ENCODE results near the gene LCNL1. TPM values are rescaled to one million over a fixed set of nuclear protein-coding genes. Genes with fewer than 3 reads are reported as not detected.

LCNL1 gene
- total RNA-seq (2016; rRNA removed; fragmentation: Illumina TruSeq; extraction: Trizol) (not detected in 2 replicates), polyA plus RNA-seq (2011; rRNA removed) (not detected in 2 replicates), polyA minus RNA-seq (2011; rRNA and poly(A)+ RNA removed; ENCODE audit: low replicate concordance) (3.1 TPM in 1 of 2 replicates, not detected in the other), Bru-seq, nascent RNA (not detected), BruChase-seq, experiment 1, labeled RNA remaining after a 6-hour chase (not detected), BruChase-seq, experiment 2, labeled RNA remaining after a 2-hour chase (not detected)
- total RNA-seq (2016; cell fraction: cytosol; rRNA removed; fragmentation: Illumina TruSeq; extraction: Trizol; ENCODE audit: low read depth), result not detected in 2 replicates
- total RNA-seq (2016; cell fraction: insoluble cytoplasmic fraction; rRNA removed; fragmentation: Illumina TruSeq; extraction: Trizol), result not detected in 2 replicates
- total RNA-seq (2016; cell fraction: membrane; rRNA removed; fragmentation: Illumina TruSeq; extraction: Trizol), result not detected in 2 replicates
- not detected in 2 replicates for total RNA-seq (2016; cell fraction: nucleus; rRNA removed; fragmentation: Illumina TruSeq; extraction: Trizol)
- not detected in 2 replicates for polyA plus RNA-seq (2011; cell fraction: cytosol; rRNA removed)
- polyA plus RNA-seq (2011; cell fraction: nucleus; rRNA removed), result 0.40 and 0.43 TPM in 2 replicates
- not detected in 2 replicates for polyA plus RNA-seq (2012)
- not detected in 2 replicates for polyA plus RNA-seq (2016; cell fraction: cytosol; fragmentation: Illumina TruSeq; extraction: Trizol; ENCODE audit: low read depth)
- polyA plus RNA-seq (2016; cell fraction: insoluble cytoplasmic fraction; fragmentation: Illumina TruSeq; extraction: Trizol; ENCODE audit: low read depth), result not detected in 2 replicates
- not detected in 2 replicates for polyA plus RNA-seq (2016; cell fraction: membrane; fragmentation: Illumina TruSeq; extraction: Trizol; ENCODE audit: low read depth)
- polyA plus RNA-seq (2016; cell fraction: nucleus; fragmentation: Illumina TruSeq; extraction: Trizol; ENCODE audit: insufficient read depth, low read depth), result not detected in 2 replicates
- not detected in 2 replicates for polyA minus RNA-seq (2011; cell fraction: cytosol; rRNA and poly(A)+ RNA removed)
- 0.13 and 0.25 TPM in 2 replicates for polyA minus RNA-seq (2011; cell fraction: nucleus; rRNA and poly(A)+ RNA removed)
- long read RNA-seq, experiment 1, result 0 reads
- long read RNA-seq, experiment 2, result 0 reads

GRCh38 chr9:136982232-136983051, at the start of gene LCNL1:
TSS of gene LCNL1 (plus strand) at chr9:136982993. CDS start at chr9:136983587, 594 bp downstream.
- H2AFZ ChIP-seq (ENCODE audit: low read length), result no peak within 1 kb of the TSS
- ChIA-PET POLR2A (no interaction called here), CTCF (ENCODE audit: low intra/inter-chr PET ratio, low total read pairs) (no interaction called here)
- no peak within 1 kb of the TSS for H3K27ac ChIP-seq (ENCODE audit: extremely low read length, insufficient read depth, low read length)
- no peak within 1 kb of the TSS for H3K9ac ChIP-seq (ENCODE audit: insufficient read depth, low read depth, low read length)
- no peaks in the 10 kb centered on the region for H3K36me3 ChIP-seq (replicated peaks in 1 of 2; ENCODE audit: control insufficient read depth in 1 of 2, insufficient read depth in 2 of 2, low read length in 2 of 2)
- no peak for FAIRE-seq
- no peaks in the 10 kb centered on the region for H3K79me2 ChIP-seq (ENCODE audit: insufficient read depth, low read length)
- WGBS (ENCODE audit: low lambda C conversion rate), result 23% methylated on average over 6 of the region's 18 CpGs
- 0 out of 2 replicates have a peak, but pooled peaks have one; percentile 3 for TF ChIP-seq CTCF (CRISPR knock-in tag; IDR thresholded peaks at IDR 0.05)
- no peak for TF ChIP-seq ZNF367 (CRISPR knock-in tag; IDR thresholded peaks at IDR 0.05; ENCODE audit: borderline replicate concordance)
- no peak for TF ChIP-seq PRMT3 (CRISPR knock-in tag; IDR thresholded peaks at IDR 0.05; ENCODE audit: borderline replicate concordance, low read depth)
- H3K9me3 ChIP-seq (ENCODE audit: low read length), result no peaks in the 10 kb centered on the region
- H3K4me2 ChIP-seq (ENCODE audit: low read depth, low read length), result peak within 1 kb of the TSS; percentile 29; the same call in 1 of the 2 replicates
- peaks cover 1 to 48% of the 10 kb centered on the region in 2 experiments; a peak in 4 of 5 replicates for H3K27me3 ChIP-seq (ENCODE audit: control insufficient read depth in 1 of 2, insufficient read depth in 2 of 2, low read length in 2 of 2)
- peaks cover 39% of the 10 kb centered on the region for H3K4me1 ChIP-seq (ENCODE audit: insufficient read depth, low read length)
- ATAC-seq, result no peak
- DNase-seq (ENCODE audit: low spot score), result no peak
- no peaks in the 10 kb centered on the region for H4K20me1 ChIP-seq (ENCODE audit: insufficient read depth, low read length)
- intact Hi-C loops (cut with micrococcal nuclease; ENCODE audit: unreplicated experiment) (no loop called here), in situ Hi-C loops (cut with HindIII; ENCODE audit: extremely low pct_ligation_motif_present, low pct_unique_long_range_greater_than_20kb) (no loop called here)
- no peak within 1 kb of the TSS for H3K4me3 ChIP-seq (replicated peaks in 1 of 3; ENCODE audit: insufficient read depth in 1 of 3, low read depth in 2 of 3, low read length in 3 of 3)
- BruUV-seq (replicated peaks), result no TSS peak
